Measurements from ENCODE around the gene ATF7IP. TPM values are rescaled to one million over a fixed set of nuclear protein-coding genes. Genes with fewer than 3 reads are reported as not detected.

ATF7IP gene
- total RNA-seq, 1 donor from 2014 or later: 58.2 TPM

GRCh38 chr12:14548609-14549008 is 183.1 kb downstream of the ATF7IP start:
- Histone ChIP-seq H3K36me3 (no peaks in the 10 kb centered on the region), H3K4me1 (no peaks in the 10 kb centered on the region), H3K27ac (no peak overlapping the region), H3K4me3 (no peak overlapping the region), H3K9me3 (no peaks in the 10 kb centered on the region), H3K27me3 (no peaks in the 10 kb centered on the region)
- DNase-seq (ENCODE audit: low spot score in 2 of 2): no peak
- intact Hi-C loops (cut with DNase I): no loop called here
- TF ChIP-seq CTCF (IDR thresholded peaks at IDR 0.05): no peak

Other genes starting within 250 kb of the ATF7IP start
- gene PLBD1, start 202.2 kb downstream of the ATF7IP start, total RNA-seq: 15.2 TPM

Measured in ascending aorta (tissue), 2 donors.